Parathyroid adenoma (tissue), 2 donors: ENCODE results near the gene BEGAIN.
"Not testable (repeated sequence)": the region's sequence is repeated elsewhere in the genome, so short reads cannot be mapped to it uniquely, and the experiment has no call there.

Source experiments
- H2AFZ ChIP-seq: fragments of 300-600 bp; sonication (generic); one replicate; pipeline ENCODE4 v1.7.0; 2017; ENCODE audit warnings: antibody characterized with exemption, mild to moderate bottlenecking
- H3K27ac ChIP-seq: fragments of 300-600 bp; sonication (generic); one replicate; pipeline ENCODE4 v1.7.0; 2017
- H3K27me3 ChIP-seq: fragments of 300-600 bp; sonication (generic); one replicate; pipeline ENCODE4 v1.7.0; 2017; ENCODE audit warnings: low read length; ENCODE audit not compliant: control insufficient read depth, insufficient read depth
- H3K36me3 ChIP-seq: fragments of 300-600 bp; sonication (generic); one replicate; pipeline ENCODE4 v1.7.0; 2017; ENCODE audit warnings: low read length; ENCODE audit not compliant: control insufficient read depth, insufficient read depth
- H3K4me1 ChIP-seq: fragments of 300-600 bp; sonication (generic); one replicate; pipeline ENCODE4 v1.7.0; 2017; ENCODE audit warnings: control low read depth
- H3K4me2 ChIP-seq: fragments of 300-600 bp; sonication (generic); one replicate; pipeline ENCODE4 v1.7.0; 2017; ENCODE audit warnings: low read length
- H3K4me3 ChIP-seq: fragments of 300-600 bp; sonication (generic); one replicate; pipeline ENCODE4 v1.7.0; 2017; ENCODE audit warnings: low read depth, low read length
- H3K79me2 ChIP-seq: fragments of 300-600 bp; sonication (generic); one replicate; pipeline ENCODE4 v1.7.0; 2017; ENCODE audit warnings: control low read depth
- H3K9ac ChIP-seq: fragments of 300-600 bp; sonication (generic); one replicate; pipeline ENCODE4 v1.7.0; 2017; ENCODE audit warnings: mild to moderate bottlenecking
- H3K9me3 ChIP-seq: fragments of 300-600 bp; sonication (generic); one replicate; pipeline ENCODE4 v1.7.0; 2017; ENCODE audit warnings: low read length; ENCODE audit not compliant: control insufficient read depth
- TF ChIP-seq, protein P1 (sequence below): fragments of 300-600 bp; sonication (generic); IDR thresholded peaks from one replicate; pipeline ENCODE4 v1.7.0; 2017; ENCODE audit warnings: antibody characterized with exemption, mild to moderate bottlenecking
- donor health status: primary hyperparathyroidism.

BEGAIN gene

GRCh38 chr14:100523843-100524169, 63.4 kb downstream of the BEGAIN start:
- Histone ChIP-seq H3K4me3 (no peak overlapping the region), H3K79me2 (no peaks in the 10 kb centered on the region), H3K36me3 (no peaks in the 10 kb centered on the region), H3K4me1 (no peaks in the 10 kb centered on the region), H3K9me3 (no peaks in the 10 kb centered on the region), H3K9ac (no peak overlapping the region), H2AFZ (no peak overlapping the region), H3K27me3 (no peaks in the 10 kb centered on the region), H3K4me2 (no peak overlapping the region), H3K27ac (no peak overlapping the region)
- TF ChIP-seq, protein P1, sequence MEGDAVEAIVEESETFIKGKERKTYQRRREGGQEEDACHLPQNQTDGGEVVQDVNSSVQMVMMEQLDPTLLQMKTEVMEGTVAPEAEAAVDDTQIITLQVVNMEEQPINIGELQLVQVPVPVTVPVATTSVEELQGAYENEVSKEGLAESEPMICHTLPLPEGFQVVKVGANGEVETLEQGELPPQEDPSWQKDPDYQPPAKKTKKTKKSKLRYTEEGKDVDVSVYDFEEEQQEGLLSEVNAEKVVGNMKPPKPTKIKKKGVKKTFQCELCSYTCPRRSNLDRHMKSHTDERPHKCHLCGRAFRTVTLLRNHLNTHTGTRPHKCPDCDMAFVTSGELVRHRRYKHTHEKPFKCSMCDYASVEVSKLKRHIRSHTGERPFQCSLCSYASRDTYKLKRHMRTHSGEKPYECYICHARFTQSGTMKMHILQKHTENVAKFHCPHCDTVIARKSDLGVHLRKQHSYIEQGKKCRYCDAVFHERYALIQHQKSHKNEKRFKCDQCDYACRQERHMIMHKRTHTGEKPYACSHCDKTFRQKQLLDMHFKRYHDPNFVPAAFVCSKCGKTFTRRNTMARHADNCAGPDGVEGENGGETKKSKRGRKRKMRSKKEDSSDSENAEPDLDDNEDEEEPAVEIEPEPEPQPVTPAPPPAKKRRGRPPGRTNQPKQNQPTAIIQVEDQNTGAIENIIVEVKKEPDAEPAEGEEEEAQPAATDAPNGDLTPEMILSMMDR, result no peak

DNA sequence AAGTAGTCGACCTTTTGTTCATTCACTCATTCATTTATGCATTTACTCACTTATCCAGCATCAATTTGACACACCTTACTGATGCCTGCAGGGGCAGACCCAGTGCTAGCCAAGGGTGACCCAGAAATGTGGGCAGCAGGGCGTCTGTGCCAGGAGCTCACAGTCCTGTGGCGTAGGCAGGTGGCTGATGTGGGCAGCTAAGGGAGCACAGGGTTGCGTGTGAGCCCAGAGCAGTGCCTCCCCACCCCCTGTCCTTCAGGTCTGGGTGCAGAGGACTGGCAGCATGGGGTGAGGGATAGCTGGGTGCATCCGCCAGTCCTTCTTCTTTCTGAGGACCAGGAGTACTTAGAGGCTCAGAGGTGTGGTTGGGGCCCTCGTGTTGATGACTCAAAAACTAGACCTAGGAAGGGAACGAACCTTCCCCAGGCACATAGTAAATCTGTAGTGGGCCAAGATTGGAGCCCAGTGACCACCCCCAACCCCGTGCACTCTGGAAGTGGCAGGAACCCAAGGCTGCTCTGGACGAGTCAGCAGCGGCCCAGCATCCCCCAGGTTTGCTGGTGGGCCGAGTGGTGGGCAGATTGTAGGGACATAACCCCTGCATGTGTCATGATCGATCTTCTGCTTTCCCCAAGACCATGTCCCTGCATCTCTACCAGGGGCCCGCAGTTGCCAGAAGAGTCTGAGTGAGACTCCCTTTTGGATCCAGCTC, 63.9 kb downstream of the BEGAIN start:
- H3K4me1 ChIP-seq, result no peaks in the 10 kb centered on the region
- TF ChIP-seq, protein P1, result no peak
- no peaks in the 10 kb centered on the region for H3K9me3 ChIP-seq
- no peaks in the 10 kb centered on the region for H3K36me3 ChIP-seq
- no peaks in the 10 kb centered on the region for H3K79me2 ChIP-seq
- no peaks in the 10 kb centered on the region for H3K27me3 ChIP-seq
- H3K4me2 ChIP-seq, result no peak overlapping the region
- no peak overlapping the region for H3K27ac ChIP-seq
- no peak overlapping the region for H3K4me3 ChIP-seq
- H2AFZ ChIP-seq, result no peak overlapping the region
- no peak overlapping the region for H3K9ac ChIP-seq

GRCh38 chr14:100522616-100523099, 64.6 kb downstream of the BEGAIN start:
- TF ChIP-seq, protein P1, result no peak
- no peaks in the 10 kb centered on the region for H3K4me1 ChIP-seq
- H3K79me2 ChIP-seq, result no peaks in the 10 kb centered on the region
- H2AFZ ChIP-seq, result no peak overlapping the region
- no peaks in the 10 kb centered on the region for H3K27me3 ChIP-seq
- no peak overlapping the region for H3K27ac ChIP-seq
- H3K9ac ChIP-seq, result no peak overlapping the region
- no peak overlapping the region for H3K4me2 ChIP-seq
- no peaks in the 10 kb centered on the region for H3K9me3 ChIP-seq
- no peak overlapping the region for H3K4me3 ChIP-seq
- no peaks in the 10 kb centered on the region for H3K36me3 ChIP-seq

- not testable (repeated sequence) for H3K4me2 ChIP-seq, H3K4me1 ChIP-seq, H2AFZ ChIP-seq, H3K9me3 ChIP-seq, H3K4me3 ChIP-seq, H3K9ac ChIP-seq, H3K36me3 ChIP-seq, H3K27ac ChIP-seq, H3K79me2 ChIP-seq, H3K27me3 ChIP-seq
Observed at GRCh38 chr14:100506053-100506452, 81.2 kb downstream of the BEGAIN start.

DNA sequence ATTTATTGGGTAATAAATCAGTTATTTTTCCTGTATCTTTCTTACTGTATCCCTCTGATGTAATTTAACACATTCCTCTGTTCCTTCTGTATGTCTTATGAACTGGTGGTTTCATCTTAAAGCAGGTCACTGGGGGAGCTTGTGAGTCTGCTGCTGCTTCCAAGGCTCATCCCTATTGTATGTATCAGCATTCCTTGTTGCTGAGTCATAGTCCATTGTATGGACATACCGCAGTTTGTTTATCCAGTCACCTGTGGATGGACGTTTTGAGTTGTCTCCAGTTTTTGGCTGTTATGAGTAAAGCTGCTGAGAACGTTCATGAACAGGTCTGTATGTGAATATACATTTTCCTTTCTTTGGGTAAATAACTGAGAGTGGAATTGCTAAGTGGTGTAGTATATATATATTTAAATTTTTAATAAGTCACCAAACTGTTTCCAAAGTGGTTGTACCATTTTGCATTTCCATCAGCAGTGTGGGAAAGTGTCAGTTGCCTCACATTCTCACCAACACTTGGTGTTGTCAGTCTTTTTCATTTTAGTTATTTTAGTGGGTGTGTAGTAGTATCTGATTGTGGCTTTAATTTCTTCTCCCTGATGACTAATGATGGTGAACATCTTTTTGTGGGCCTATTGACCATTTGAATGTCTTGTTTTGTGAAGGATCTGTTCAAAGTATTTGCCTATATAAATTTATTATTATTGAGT, 82.7 kb downstream of the BEGAIN start:
- Histone ChIP-seq H3K9me3 (no peaks in the 10 kb centered on the region), H3K4me1 (no peaks in the 10 kb centered on the region), H3K4me3 (no peak overlapping the region), H3K36me3 (no peaks in the 10 kb centered on the region), H2AFZ (no peak overlapping the region), H3K9ac (no peak overlapping the region), H3K27me3 (no peaks in the 10 kb centered on the region), H3K4me2 (no peak overlapping the region), H3K79me2 (peaks cover 2% of the 10 kb centered on the region), H3K27ac (no peak overlapping the region)
- TF ChIP-seq, protein P1, result no peak
